Stimulated activated CD8-positive, alpha-beta memory T cell treated with anti-CD3 and anti-CD28 coated beads, Interleukin-12 subunit alpha, Interleukin-12 subunit beta, amount 100 ng/mL, for 24 hours (primary cell): ENCODE results near the gene SEH1L.

Source experiments
- DNase-seq: peaks from one replicate; pipeline ENCODE4 v3.0.0-alpha.2; 2020; ENCODE audit errors: extremely low read depth

SEH1L gene

DNA sequence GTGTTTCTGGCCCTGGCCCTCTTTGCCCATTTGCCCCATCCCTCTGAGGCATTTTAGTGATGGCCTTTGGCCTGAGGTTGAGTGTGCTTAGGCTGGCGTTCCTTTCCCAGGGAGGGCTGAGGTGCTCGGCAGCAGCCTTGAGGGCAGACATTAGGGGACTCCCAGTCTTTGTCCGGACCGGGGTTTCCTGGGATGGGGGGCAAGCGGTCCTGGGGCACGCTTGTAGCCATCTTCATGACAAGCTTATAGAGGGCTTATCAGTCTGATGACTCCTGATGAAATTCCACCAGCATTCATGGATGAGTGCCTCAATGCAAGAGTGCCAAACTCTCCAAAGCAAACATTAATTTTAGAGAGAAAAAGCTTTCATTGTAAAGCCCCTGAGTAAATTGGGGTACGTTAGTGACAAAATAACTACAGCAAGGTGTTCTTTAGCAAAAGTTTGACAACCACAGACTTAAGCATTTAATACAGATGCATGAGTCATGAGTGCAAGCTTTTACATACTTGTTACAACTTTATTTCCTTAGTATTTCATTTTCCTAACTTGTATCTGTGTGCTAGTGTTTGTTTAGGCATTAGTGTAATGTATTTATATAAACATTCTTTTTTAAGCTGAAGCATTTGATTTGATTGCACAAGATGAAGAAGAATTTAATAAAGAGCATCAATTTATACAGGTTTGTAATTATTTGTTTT is 89.0 kb downstream of the SEH1L start:
- DNase-seq = no peak
